NCI-H1436 (cell line): Measurements from ENCODE around the gene RASGRF1.
"Not testable (repeated sequence)": the region's sequence is repeated elsewhere in the genome, so short reads cannot be mapped to it uniquely, and the experiment has no call there.

Experiments
- DNase-seq: peaks from one replicate; lab custom pipeline; 2025; lab: John Stamatoyannopoulos, UW

Gene RASGRF1

DNA sequence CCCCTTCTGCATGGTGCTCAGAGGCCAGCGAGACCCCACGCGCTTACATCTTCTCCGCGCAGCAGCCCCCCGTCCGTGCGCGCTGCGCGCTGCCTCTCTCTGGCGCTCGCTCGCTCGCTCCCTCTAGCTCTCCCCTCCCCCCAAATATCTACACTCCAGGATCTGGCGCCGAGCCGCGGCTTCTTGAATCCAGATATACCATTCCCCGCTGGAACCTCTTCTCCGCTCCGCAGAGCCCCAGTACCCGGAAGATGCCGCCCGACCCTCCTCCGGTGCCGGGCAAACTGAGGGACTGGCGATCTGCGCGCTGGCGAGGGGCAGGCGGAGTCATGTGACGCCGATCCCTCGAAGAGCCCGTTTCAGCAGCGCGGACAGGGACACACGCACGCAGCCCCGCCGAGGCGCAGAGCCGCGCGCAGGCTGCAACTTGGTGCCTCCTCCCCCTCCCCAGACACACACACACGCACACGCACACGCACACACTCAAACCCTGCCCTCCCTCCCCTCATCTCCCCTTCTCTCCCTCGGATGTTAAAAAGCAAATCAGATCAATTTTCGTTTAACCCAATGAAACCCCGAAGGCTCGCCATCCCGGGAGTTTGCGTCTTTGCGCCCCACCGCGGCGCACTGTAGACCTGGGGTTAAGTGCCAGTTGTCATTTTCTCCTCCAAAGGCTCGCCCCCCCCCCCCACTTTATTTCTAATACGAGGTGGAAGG, at the start of gene RASGRF1:
Gene RASGRF1, minus strand, starts transcription at position 294 of the 717 bp plus-strand sequence. Its CDS starts 282 bp downstream, at position 12.
- no peak for DNase-seq

DNA sequence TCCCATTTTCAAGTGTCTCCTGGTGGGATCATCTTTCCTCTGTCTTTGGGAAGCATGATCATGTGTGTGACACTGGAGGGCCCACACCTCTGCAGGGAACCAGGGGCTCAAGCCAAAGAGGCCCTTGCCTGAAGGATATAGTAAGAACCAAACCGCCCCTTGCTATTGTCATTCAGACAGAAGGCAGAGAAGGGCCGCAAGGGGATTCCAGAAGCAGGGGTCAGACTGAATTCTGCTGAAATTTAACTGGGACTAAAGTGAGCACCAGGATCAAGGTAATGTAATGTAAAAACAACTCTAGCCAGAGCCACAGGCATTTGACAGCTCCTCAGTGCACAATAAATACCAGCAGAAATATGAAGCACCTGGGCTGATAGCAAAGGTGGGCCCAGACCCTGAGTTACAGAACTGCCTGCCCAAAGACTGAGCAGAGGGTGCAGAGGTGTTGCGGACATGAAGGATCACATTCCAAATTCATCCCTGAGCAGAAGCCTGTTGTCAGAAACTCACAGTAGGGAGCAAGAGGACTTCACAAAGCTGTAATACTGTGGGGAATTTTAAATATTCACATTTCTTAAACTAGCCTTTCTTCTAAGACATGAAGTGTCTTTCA, 46.0 kb upstream of the RASGRF1 start:
- DNase-seq = no peak

DNA sequence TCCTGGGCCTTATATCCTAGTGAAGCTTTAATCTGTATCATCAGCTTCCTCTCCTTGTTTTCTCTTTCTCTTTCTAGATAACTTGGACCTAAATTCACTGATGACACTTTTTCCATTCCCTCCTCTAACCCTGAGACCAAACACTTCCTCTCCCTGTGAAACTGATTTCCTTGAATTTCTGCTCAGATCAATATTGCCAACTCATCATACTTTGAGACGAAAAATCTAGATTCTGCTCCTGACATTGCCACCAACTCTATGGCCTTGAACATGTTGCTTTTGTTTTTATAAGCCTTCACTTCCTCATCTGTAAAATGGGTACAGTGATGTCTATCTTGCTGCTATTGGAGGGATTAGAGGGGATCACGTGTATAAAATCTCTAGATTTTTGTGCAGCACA, 42.7 kb upstream of the RASGRF1 start:
- no peak for DNase-seq

DNA sequence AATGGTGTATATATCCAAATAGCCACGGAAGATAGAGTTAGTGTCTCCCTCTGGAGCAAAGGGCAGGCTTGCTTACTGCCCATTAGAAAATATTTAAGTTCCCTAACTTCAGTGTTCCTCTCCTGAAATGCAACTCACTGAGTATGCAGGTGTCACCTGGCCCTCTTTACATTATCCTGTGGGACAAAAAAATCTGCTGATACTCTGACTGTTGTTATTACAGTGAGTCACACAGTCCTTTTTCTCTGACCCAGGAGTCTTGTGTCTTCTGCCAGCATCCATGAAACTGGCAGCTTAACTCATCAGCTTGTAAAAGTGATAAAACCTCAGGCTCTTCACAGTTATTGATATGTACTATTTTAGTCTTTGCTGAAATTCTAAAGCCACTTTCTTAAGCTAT, 42.2 kb upstream of the RASGRF1 start:
- DNase-seq = no peak

DNA sequence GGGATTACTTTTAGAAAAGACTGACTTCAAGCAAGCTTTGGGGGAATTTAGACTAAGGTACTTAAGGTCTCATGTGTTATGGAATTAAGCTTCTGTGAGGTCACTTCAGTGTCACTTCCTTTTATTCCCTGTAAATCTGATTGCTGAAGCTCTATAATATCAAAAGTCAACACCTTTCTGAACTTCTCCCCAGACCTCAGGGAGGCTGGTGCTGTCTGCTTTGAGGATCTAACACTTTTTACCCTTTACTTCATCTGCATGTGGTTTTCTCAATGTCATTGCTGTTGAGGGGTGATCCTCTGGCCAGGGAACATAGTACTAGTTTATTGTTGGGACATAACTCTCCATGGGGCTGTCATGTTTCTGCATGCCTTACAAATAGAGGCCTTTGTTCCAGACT, 41.8 kb upstream of the RASGRF1 start:
- DNase-seq = no peak

DNA sequence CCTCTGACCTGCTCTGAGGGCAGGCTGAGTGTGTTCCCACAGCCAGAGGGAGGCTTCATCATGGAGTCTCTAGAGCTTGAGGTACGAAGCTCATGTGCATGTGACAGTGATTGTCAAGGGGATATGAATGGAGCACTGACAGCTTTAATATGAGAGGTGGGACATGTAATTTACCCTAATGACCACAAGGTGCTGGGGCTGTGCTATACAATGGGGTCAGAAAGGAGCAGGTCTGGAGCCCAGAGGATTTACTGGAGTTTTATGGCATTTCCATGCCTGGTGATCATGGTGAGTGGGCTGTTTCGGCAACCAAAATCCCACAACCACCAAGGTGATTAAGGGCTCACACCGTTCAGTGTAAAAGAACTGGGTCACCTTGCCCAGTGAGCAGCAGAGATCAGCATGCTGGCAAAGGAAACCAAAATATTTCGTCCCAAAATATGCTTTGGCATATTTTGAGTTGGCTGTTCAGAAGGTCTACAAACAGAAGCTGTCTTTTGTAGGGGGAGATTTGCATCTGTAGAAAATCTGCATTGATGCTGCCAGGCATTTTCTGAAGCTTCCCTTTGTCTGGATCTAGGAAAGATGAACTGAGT, 40.1 kb upstream of the RASGRF1 start:
- no peak for DNase-seq

GRCh38 chr15:79129235-79129634, 38.7 kb upstream of the RASGRF1 start:
- DNase-seq = no peak

- DNase-seq = no peak
Observed at GRCh38 chr15:79128556-79128955, 38.0 kb upstream of the RASGRF1 start.

- DNase-seq = no peak
Observed at GRCh38 chr15:79124388-79124787, 33.8 kb upstream of the RASGRF1 start.

DNA sequence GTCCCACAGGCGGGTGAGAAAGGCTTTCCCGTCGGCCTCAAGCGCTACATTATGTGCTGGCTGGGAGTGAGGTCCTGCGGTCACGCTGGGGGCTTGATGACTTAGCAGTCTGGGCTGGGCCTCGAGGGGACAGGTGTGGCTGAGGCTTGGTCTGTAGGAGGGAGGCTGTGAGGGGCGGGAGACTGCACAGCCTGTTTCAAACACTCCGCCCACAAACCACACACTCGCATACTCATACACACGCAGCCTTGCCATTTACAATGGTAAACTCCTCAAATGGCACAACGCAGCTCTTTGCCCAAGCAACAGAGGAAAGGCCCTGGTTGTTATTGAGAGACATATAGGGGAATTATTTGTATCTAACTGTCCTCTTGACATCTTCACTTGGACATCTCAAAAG, 32.4 kb upstream of the RASGRF1 start:
- no peak for DNase-seq

- DNase-seq = no peak
Observed at GRCh38 chr15:79122391-79122790, 31.8 kb upstream of the RASGRF1 start.

DNA sequence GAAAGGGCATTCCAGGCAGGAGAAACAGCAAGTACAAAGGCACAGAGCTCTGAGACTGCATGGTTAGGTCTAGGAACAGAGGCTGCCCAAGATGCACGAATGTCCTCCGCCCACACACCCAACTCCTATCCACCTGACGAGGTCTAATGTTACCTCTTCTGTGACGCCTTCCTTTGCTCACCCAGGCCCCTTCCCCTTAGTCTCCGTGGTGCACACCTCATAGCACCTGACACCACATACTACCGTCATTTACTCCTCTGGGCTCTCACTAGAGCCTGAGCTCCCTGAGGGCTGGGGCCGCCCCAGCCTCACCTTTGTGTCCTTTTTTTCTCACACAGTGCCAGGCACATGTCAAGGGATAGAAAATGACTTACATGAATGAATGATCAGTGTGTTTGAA, 31.0 kb upstream of the RASGRF1 start:
- no peak for DNase-seq

GRCh38 chr15:79117442-79118204, 27.0 kb upstream of the RASGRF1 start:
- no peak for DNase-seq

GRCh38 chr15:79116771-79117170, 26.2 kb upstream of the RASGRF1 start:
- no peak for DNase-seq

- no peak for DNase-seq
Observed at GRCh38 chr15:79115986-79116665, 25.5 kb upstream of the RASGRF1 start.

DNA sequence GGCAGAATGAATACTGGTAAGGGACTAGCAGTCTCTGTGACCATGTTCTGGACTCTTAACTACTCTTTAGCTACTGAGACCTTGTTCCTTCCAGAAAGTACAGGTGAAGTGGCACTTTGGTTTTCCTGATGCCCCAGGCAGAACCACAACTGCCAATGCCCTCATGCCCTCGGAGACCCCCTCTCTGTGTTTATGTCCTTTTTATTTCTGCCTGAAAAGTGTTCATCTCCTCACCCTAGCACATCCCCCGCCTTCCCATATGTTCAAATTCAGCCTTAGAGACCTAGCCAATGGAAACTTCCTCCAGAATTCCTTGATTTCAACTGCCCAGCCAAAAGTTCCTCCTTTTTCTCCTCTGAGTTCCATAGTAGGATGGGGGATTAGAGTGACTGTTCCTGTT, 23.3 kb upstream of the RASGRF1 start:
- no peak for DNase-seq

DNA sequence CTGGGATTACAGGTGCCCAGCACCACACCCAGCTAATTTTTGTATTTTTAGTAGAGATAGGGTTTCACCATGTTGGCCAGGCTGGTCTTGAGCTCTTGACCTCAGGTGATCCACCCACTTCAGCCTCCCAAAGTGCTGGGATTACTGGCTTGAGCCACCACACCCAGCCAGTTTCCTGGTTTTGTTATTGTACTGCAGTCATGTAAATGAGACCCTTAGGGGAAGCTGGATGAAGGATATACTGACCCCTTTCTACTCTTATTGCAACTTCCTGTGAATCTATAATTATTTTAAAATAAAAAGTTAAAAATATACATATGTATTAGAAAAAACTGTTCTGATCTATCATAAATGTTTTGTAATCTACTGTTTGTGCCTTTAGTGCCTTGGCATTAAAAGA, 20.8 kb upstream of the RASGRF1 start:
- DNase-seq = not testable (repeated sequence)

DNA sequence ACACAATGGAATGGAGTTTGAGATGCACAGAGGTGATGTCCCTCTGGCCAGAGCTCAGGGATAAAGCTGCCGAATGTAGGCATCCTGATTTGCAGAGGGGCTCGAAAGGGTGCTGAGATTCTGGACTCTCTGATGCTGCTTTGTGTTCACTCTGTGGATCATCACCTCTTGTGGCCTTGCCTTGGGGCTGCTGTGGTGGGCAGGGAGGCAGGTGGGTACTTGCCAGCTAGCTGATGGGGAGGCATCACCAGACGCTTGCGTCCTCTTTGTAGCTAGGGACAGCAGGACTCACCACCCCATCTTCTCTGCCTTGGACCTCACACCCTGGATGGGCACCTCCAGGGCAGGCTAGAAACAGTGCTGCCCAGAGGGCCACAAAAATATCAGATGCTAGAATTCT, 14.6 kb upstream of the RASGRF1 start:
- no peak for DNase-seq

DNA sequence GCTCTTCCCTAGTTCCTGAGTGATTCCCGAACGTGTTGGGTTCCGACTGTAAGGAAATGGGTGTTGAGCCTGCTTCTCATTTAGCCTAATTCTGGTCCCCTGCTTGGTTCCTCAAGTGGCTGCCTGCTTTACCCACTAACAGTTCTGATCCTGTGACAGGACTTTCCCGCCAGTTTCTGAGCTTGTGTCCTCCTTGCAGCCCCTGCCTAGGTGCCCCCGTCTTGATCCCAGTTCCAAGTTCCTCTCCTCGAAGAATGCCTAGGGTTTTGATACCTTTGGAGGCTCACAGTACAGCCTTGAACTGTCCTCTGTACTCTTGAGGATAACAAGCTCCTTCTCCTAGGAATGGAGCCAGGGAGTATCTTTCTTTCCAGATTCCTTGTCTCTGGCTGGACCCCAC, 12.0 kb upstream of the RASGRF1 start:
- DNase-seq = no peak

GRCh38 chr15:79101866-79102581, 11.4 kb upstream of the RASGRF1 start:
- no peak for DNase-seq

DNA sequence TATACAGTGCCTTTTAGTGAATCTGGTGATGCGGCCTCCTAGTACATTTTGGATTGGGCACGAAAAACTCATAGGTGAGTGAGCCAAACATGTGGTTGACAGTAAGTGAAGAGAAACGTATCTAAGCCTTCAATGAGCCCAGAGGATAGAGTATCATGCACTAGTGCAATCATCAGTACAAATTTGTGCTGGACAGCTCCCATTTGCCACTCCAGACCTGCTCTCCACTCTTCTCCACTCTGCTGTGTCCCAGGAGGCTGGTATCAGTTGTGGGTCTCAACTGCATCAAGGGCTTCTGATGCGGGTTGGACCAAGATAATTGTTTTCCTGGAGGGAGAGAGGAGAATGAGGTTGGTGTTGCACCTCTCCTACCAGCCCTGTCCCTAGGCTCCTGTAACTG, 9.1 kb upstream of the RASGRF1 start:
- DNase-seq = no peak

- DNase-seq = no peak
Observed at GRCh38 chr15:79094611-79095021, 4.0 kb upstream of the RASGRF1 start.
